Left renal pelvis (tissue), 4 donors: ENCODE results near the gene ZFR2. TPM values are rescaled to one million over a fixed set of nuclear protein-coding genes. Genes with fewer than 3 reads are reported as not detected.
"Not testable (repeated sequence)": the region's sequence is repeated elsewhere in the genome, so short reads cannot be mapped to it uniquely, and the experiment has no call there.

ENCODE experiments used
- DNase-seq, 4 donors: peaks; one replicate each; pipeline ENCODE4 v3.0.0-alpha.2; 2013; ENCODE audit warnings: low read depth in 4 of 4, low spot score in 3 of 4
- polyA plus RNA-seq, 4 donors: library from polyadenylated mRNA; unstranded; fragments of 120-200 nt; gene quantifications; one replicate each; pipeline ENCODE4 v1.2.1, GENCODE V29; 2013; ENCODE audit not compliant: insufficient read length in 4 of 4

ZFR2 gene
- polyA plus RNA-seq, result 1 to 10 TPM; 1.3 to 2.9 (median 2.0) TPM

DNA sequence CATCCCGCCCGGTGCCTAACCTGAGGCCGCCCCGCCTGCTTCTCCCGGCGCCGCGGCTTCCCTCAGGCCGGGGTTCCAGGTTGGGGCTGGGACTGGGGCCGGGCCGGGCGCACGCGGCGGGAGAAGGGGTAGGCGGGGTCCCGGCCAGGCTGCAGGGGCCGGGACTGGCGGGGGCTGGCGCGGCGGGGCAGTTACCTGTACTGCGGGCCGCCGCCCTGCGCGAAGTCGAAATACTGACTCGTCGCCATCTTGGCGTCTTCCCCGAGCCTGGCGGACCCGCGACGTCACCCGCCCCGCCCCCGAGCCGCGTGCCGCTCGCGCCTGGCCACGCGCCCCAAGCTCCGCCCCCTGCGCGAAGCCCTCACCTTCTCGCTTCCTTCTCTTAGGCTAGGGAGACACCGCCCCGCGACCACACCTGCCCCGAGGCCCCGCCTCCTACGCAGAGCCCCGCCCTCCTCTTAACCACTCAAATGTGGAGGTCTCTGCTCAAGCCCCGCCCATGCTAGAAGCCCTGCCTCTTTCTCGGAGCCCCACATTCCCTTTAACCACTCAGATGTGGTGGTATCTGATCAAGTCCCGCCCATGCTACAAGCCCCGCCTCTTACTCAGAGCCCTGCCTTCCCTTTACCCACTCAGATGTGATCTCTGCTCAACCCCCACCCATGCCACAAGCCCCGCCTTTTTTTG is at the start of gene ZFR2:
TSS of gene ZFR2 (minus strand) at position 269 of the 687 bp plus-strand sequence. CDS start at position 248, 21 bp downstream.
- DNase-seq, result no peak

DNA sequence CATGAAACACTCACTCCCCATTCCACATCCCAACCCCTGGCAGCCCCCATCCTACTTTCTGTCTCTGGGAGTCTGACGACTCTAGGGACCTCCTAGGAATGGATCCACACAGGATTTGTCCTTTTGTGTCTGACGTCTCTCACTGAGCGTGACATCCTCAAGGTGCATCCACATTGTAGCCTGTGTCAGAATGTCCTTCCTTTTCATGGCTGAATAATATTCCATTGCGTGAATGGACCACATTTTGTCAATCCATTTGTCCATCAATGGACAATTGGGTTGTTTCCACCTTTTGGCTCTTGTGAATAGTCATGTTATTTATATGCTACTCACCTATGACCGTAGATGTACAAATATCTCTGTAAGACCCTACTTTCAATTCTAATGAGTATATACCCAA is 47.2 kb upstream of the ZFR2 start:
- DNase-seq, result no peak

DNA sequence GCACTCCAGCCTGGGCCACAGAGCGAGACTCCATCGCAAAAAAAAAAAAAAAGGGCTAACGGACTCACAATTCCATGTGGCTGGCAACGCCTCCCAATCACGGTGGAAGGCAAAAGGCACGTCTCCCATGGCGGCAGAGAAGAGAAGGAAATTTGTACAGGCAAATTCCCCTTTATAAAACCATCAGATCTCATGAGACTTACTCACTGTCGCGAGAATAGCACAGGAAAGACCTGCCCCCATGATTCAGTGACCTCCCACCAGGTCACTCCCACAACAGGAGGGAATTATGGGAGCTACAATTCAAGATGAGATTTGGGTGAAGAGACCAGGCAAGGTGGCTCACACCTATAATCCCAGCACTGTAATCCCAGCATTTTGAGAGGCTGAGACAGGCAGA is 45.4 kb upstream of the ZFR2 start:
- DNase-seq, result no peak

DNA sequence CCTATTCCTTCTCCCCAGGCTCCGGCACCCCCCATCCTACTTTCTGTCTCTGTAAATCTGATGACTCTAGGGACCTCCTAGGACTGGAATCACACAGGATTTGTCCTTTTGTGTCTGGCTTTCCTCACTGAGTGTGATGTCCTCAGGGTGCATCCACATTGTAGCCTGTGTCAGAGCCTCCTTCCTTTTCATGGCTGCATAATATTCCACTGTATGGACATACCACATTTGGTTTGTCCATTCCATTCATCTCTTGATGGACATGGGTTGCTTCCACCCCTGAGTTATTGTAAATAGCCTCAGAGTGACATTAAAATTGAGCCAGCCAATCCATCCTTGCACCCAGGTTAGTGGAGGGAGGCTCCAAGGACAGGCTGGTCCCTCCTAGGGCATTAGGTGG is 41.3 kb upstream of the ZFR2 start:
- no peak for DNase-seq

DNA sequence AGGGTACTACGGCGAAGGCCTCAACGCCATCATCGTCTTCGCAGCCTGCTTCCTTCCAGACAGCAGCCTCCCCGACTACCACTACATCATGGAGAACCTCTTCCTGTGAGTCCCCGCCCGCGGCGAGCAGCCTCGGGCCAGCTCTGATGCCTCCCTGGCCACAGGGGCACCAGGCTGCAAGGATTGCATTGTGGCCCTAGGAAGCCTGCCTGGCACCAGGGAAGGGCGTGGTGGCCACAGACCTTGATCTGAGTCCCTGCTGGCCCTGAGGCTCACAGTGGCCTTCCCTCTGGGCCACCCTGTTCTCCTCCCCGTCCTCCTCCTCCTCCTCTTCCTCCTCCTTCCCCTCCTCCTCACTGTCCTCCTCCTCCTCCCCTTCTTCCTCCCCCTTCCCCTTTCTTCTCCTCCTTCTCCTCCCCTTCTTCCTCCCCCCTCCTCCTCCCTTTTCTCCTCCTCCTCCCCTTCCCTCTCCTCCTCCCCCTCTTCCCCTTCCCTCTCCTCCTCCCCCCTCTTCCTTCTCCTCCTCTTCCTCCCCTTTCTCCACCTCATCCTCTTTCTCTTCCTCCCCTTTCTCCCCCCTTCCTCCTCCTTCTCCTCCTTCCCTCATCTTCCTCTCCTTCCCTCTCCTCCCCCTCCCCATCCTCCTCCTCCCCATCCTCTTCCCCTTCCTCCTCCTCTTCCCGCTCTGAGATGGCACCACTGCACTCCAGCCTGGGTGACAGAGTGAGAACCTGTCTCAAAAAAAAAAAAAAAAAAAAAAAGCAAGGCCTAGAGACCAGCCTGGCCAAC is 39.6 kb upstream of the ZFR2 start:
- DNase-seq, result no peak

DNA sequence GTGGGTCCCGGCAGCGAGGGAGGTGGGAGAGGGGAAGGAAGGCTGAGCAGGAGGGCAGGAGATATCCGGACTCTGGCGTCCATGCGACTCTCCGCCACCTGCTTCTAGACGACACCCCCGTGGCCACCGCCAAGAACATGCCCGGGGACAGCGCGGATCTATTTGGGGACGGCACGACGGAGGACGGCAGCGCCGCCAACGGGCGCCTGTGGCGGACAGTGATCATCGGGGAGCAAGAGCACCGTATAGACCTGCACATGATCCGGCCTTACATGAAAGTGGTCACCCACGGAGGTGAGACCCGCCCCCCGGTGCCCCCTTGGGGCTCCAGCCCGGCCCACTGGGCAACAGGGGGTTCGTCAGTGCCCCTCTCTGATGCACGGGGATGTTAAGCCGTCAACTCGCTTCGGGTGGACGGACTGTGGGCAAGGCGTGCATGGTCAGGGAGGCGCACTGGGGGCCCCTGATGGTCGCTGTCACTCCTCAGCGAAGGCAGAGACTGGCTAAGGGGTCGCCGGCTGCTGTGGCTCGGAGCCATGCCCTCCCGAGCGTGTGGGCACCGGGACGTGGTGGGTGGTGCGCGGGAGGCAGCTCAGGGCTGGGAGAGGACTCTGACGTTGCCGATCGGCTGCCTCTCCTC is 38.9 kb upstream of the ZFR2 start:
- no peak for DNase-seq

DNA sequence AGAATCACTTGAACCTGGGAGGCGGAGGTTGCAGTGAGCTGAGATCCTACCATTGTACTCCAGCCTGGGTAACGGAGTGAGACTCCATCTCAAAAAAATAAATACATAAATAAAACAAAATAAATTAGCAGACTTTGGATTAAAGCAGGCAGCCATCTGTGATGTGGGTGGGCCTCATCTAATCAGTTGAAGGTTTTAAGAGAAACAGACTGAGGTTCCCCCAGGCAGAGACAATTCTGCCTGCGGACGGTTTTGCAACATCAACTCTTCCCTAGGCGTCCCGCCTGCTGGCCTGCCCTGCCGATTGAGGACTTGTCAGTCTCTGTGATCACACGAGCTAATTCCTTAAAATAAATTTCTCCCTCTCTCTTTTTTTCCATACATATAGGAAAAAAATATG is 35.4 kb upstream of the ZFR2 start:
- DNase-seq, result no peak

DNA sequence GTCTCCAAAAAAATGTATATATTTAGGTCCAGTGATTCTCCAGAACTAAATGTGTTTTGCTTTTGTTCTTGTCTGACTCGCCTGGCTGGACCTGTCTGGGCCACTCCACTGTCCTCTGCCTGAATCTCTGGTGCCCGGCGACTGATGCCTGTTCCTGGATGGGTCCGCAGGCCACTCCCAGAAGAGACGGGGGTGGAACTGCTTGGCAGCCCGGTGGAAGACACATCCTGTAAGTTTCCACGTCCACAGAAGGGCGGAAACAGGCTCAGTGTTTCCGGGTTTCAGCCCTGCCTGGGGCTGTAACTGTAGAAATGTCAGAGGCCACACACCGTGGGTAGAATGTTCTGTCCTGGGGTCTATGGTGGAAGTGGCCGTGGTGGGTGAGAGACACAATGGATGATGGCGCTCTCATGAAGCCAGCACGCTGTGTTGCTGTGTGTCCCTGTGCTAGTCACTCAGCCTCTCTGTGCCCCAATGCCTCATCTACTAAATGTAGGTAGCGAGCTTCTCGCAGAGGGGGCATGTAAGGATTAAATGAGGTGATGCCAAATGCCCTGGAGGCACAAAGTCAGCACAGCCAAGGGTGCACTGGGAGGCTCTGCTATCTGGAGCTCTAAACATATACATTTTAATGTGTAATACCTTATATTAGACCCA is 33.6 kb upstream of the ZFR2 start:
- DNase-seq, result no peak

DNA sequence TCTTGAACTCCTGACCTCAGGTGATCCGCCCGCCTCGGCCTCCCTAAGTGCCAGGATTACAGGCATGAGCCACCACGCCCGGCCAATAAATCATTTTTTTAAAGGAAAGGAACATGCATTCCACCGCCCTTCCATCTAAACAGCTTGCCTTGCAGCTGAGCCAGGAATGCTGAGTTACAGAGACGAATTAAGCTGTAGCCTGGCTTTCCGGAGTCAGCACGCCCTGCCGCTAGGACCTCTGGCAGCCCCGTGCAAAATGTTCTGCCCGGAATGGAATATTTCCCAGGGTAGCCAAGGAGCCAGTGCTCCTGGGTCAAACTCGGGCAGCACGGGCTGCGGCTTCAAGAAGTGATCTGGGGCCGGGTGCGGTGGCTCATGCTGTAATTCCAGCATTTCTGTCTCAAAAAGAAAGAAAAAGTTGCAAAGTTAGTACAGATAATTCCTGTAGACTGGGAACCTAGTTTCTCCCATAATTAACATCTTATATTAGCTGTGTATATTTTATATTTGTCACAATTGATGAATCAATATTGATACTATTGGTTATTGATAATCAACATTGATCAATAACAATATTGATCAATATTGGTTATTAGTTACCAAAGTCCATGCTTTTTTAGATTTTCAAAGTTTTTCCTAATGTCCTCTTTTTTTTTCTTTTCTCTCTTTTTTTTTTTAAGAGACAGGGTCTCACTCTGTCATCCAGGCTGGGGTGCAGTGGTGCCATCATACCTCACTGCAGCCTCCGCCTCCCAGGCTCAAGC is 30.9 kb upstream of the ZFR2 start:
- no peak for DNase-seq

DNA sequence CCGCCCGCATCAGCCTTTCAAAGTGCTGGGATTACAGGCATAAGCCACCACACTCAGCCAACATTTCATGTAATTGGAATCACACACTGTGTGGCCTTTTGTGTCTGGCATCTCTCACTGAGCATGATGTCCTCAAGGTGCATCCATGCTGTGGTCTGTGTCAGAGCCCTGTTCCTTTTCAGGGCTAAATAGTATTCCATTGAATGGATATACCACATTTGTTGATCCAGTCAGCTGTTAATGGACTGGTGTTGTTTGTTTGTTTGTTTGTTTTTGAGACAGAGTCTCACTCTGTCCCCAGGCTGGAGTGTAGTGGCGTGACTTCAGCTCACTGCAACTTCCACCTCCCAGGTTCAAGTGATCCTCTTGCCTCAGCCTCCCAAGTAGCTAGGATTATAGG is 29.6 kb upstream of the ZFR2 start:
- DNase-seq, result no peak

DNA sequence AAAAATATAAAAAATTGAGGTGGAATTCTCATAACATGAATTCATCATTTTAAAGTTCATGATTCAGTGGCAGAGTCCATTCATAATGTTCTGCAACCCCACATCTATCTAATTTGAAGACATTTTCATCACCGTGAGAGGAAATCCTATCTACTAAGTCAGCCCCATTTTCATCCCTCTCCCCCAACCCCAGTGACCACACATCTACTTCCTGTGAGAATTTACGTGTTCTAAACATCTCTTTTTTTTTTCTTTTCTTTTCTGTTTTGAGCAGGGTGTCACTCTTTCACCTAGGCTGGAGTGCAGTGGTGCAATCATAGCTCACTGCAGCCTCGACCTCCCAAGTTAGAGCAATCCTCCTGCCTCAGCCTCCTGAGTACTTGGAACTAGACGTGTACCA is 29.1 kb upstream of the ZFR2 start:
- no peak for DNase-seq

DNA sequence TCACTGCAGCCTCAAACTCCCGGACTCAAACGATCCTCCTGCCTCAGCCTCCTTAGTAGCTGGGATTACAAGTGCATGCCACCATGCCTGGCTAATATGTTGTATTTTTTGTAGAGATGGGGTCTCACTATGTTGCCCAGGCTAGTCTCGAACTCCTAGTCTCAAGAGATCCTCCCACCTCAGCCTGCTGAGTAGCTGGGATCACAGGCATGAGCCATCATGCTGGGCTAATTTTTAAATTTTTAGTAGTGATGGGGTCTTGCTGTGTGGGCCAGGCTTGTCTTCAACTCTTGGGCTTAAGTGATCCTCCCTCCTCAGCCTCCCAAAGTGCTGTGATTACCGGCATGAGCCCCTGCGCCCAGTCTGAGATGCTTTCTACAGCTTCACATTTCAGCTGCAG is 26.9 kb upstream of the ZFR2 start:
- no peak for DNase-seq

DNA sequence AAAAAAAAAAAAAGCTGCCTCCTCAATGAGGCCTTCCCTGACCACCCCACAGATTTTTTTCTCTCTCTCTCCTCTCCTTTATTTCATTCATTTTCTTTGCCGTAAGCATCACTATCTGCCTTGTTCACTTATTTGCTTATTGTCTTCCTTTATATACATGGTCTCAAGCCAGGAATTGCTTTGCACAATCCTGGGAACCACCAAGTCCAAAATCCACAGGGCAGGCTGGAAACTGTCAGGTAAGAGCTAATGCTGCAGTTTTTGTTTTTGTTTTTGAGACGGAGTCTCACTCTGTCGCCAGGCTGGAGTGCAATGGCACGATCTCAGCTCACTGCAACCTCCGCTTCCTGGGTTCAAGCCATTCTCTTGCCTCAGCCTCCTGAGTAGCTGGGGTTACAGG is 26.1 kb upstream of the ZFR2 start:
- DNase-seq, result not testable (repeated sequence)

DNA sequence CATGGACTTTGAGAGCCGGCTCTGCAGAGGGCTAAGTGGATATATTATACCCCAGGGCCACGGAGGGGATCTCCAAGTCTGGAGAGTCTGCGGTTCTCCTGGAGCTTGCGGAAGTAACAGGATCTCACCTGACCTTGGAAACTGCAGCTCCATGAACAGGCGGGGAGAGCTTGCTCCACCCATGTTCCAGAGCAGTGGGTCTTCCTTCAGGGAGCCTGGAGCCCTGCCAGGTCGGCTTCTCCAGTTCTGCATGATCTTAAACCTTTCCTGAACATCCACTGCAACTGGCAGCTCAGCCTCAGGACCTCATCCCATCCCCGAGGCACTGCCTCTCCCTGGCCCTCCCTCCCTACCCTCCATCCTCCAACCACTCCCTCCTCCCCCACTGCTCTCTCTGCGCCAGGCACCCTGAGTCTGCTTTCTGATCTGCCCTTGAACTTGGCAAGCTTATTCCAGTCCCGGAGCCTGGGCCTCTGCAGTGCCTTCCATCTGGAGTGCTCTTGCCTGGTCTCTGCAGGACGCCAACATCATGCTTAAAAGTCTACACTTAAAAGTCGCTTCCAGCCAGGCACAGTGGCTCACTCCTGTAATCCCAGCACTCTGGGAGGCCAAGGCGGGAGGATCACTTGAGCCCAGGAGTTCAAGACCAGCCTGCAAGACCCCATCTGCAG is 24.8 kb upstream of the ZFR2 start:
- DNase-seq, result no peak

DNA sequence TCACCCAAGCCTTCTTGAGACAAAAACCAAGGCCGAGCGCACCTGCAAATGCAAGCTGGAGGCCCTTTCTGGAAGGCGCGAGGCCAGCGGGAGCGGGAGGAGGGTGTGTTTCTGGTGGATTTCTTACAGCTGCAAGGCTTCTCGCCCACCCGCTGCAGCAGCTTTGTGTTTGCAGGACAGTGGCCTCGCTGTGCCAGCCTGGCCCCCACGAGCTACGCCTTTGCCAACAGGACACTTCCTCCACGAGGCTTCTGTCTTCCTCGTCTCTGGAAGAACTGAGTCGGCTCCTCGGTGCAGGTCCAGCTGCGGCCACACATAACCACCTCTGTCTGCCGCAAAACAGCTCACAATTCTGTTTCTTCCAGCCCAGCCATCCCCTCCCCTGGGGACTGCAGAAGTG is 21.8 kb upstream of the ZFR2 start:
- no peak for DNase-seq

DNA sequence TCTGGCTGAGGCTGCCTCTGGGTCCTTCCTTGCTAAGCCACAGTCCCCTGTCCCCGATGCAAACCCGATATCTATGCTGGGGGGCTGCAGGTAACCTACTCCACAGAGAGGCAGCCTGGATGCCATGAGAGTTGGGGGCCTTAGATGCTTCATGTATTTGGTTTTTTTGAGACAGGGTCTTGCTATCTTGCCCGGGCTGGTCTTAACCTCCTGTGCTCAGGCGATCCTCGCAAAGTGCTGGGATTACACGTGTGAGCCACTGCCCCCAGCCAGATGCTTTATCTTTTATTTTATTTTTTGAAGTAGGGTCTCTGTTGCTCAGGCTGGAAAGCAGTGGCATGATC is 13.2 kb upstream of the ZFR2 start:
- no peak for DNase-seq

DNA sequence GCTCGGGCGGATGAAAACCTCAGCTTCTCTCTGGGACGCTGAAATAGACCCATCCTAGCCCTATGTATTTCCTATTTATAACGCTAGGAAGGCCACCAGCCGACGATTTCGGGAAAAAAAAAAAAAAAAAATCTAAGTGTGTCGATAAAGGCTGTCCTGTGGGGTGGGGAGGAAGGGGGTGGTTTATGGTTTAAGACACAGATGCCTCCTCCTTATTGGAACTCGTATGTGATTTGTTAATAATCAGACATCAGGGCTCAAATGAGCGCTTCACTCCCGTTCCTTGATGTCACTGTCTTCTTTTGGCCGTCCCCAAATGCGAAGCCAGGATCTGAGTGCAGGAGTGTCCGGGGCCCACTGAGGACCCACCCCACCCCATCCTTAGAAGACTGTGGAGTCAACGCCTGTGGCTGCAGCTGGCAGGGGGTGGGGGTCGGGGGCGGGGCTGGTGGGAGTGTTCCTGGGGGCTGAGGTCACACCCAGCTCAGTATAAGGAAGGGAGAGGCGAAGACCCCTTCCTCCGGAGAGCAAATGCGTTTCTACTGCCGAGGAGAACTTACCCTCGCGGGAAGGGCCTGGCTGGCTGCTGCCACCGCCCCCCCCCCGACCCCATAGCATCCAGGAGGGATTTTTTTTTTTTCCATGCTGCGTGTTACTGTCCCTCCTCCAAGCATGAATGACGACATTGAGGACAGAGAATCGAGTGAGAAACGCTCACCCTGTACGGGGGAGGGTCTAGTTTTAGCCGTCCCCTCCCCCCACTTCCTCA is 12.6 kb upstream of the ZFR2 start:
- DNase-seq, result no peak

DNA sequence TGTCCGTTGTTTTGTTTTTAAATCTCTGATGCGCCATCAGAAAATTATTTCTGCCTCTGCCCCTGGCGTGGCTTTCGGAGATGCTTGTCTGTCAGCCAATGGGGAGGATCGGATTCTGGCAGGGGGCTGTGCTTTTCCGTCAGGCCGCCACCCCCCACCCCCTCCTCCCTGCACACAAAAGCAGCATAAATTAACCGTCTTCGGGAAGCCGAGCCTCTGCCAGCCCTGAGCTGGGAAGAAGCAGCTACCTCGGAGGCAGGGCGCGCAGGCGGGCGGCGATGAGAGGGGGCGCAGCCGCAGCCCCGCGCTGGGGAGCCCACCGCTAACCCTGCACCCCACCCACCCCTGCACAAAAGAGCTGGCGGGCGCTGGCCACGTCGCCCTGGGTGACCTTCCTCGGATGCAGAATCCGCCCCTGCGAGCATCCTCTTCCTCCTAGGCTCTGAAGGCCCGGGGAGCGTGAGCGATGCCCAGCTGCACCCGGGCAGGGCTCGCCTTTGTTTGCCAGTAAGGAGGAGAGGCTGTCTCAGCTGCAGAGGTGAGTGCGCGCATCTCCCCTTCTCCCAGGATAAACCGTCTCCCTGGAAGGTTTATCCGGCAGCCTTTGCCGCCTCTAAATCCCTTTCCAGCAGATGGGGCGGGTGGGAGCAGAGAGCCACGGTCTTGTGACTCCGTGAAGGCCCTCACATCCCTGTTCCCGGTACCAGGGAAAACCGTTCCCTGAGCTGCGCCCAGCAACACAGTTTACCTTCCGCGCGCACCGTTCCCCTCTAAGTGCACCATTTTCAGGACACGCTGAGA is 11.8 kb upstream of the ZFR2 start, which contains the start of gene ATCAY:
TSS of gene ATCAY (plus strand) at position 215 of the 801 bp plus-strand sequence. CDS start 5,083 bp downstream, outside the sequence.
- no peak for DNase-seq
